ENCODE results near the gene RASGRF2. TPM values are rescaled to one million over a fixed set of nuclear protein-coding genes. Genes with fewer than 3 reads are reported as not detected.

RASGRF2 gene
- total RNA-seq, 2 experiments from 2014 or later, result 0.06 to 0.13 TPM

GRCh38 chr5:80977764-80978163, 17.6 kb downstream of the RASGRF2 start:
- no peak for DNase-seq (ENCODE audit: low spot score)
- H2AFZ ChIP-seq (ENCODE audit: low read length), result no peak overlapping the region
- H3K36me3 ChIP-seq (ENCODE audit: insufficient read depth, low read length), result no peaks in the 10 kb centered on the region
- peaks cover 3% of the 10 kb centered on the region for H3K4me1 ChIP-seq (ENCODE audit: insufficient read depth, low read length, poor library complexity, severe bottlenecking)
- no peaks in the 10 kb centered on the region for H4K20me1 ChIP-seq (ENCODE audit: insufficient read depth, low read length)
- POLR2A ChIA-PET, result no interaction called here
- BruUV-seq (replicated peaks), result no TSS peak
- intact Hi-C loops (cut with micrococcal nuclease; ENCODE audit: unreplicated experiment), result no loop called here
- TF ChIP-seq CTCF (conservative IDR thresholded peaks at IDR 0.05; ENCODE audit: low read length) (no peak), EZH2phosphoT487 (IDR thresholded peaks at IDR 0.05; ENCODE audit: borderline replicate concordance, low read depth, low read length) (no peak)
- H3K9me2 ChIP-seq (ENCODE audit: insufficient read depth, low read length), result no peaks in the 10 kb centered on the region
- CTCF ChIA-PET (ENCODE audit: unreplicated experiment), result no interaction called here
- H3K27ac ChIP-seq (ENCODE audit: low read depth, low read length, poor library complexity, severe bottlenecking), result no peak overlapping the region
- no peak overlapping the region for H3K4me2 ChIP-seq (ENCODE audit: low read length)
- H3K4me3 ChIP-seq (ENCODE audit: low read depth, low read length, poor library complexity, severe bottlenecking), result no peak overlapping the region
- H3K9me3 ChIP-seq (ENCODE audit: low read length), result no peaks in the 10 kb centered on the region
- no peaks in the 10 kb centered on the region for H3K79me2 ChIP-seq (ENCODE audit: insufficient read depth, low read depth, low read length)

- intact Hi-C loops (cut with micrococcal nuclease; ENCODE audit: unreplicated experiment), result no loop called here
- Histone ChIP-seq H3K9me2 (ENCODE audit: insufficient read depth, low read length) (no peaks in the 10 kb centered on the region), H3K4me1 (ENCODE audit: insufficient read depth, low read length, poor library complexity, severe bottlenecking) (peaks cover 3% of the 10 kb centered on the region), H3K36me3 (ENCODE audit: insufficient read depth, low read length) (no peaks in the 10 kb centered on the region), H2AFZ (ENCODE audit: low read length) (no peak overlapping the region), H4K20me1 (ENCODE audit: insufficient read depth, low read length) (no peaks in the 10 kb centered on the region), H3K27ac (ENCODE audit: low read depth, low read length, poor library complexity, severe bottlenecking) (no peak overlapping the region), H3K4me3 (ENCODE audit: low read depth, low read length, poor library complexity, severe bottlenecking) (no peak overlapping the region), H3K4me2 (ENCODE audit: low read length) (no peak overlapping the region), H3K9me3 (ENCODE audit: low read length) (no peaks in the 10 kb centered on the region), H3K79me2 (ENCODE audit: insufficient read depth, low read depth, low read length) (no peaks in the 10 kb centered on the region)
- TF ChIP-seq CTCF (conservative IDR thresholded peaks at IDR 0.05; ENCODE audit: low read length), result no peak
- TF ChIP-seq EZH2phosphoT487 (IDR thresholded peaks at IDR 0.05; ENCODE audit: borderline replicate concordance, low read depth, low read length), result no peak
- no TSS peak for BruUV-seq (replicated peaks)
- ChIA-PET POLR2A (interaction anchor here (0.6 kb wide), 1 partner anchor 772 kb away, joined by 3 read pairs; no protein-coding TSS in a partner anchor), CTCF (ENCODE audit: unreplicated experiment) (no interaction called here)
- DNase-seq (ENCODE audit: low spot score), result no peak
Observed at GRCh38 chr5:80978772-80979317, 18.7 kb downstream of the RASGRF2 start.

- Histone ChIP-seq H3K4me2 (ENCODE audit: low read length) (no peak overlapping the region), H3K4me1 (ENCODE audit: insufficient read depth, low read length, poor library complexity, severe bottlenecking) (peaks cover 3% of the 10 kb centered on the region), H3K27ac (ENCODE audit: low read depth, low read length, poor library complexity, severe bottlenecking) (no peak overlapping the region), H3K9me3 (ENCODE audit: low read length) (no peaks in the 10 kb centered on the region), H3K36me3 (ENCODE audit: insufficient read depth, low read length) (no peaks in the 10 kb centered on the region), H3K4me3 (ENCODE audit: low read depth, low read length, poor library complexity, severe bottlenecking) (no peak overlapping the region), H3K9me2 (ENCODE audit: insufficient read depth, low read length) (no peaks in the 10 kb centered on the region), H2AFZ (ENCODE audit: low read length) (no peak overlapping the region), H3K79me2 (ENCODE audit: insufficient read depth, low read depth, low read length) (no peaks in the 10 kb centered on the region), H4K20me1 (ENCODE audit: insufficient read depth, low read length) (no peaks in the 10 kb centered on the region)
- POLR2A ChIA-PET, result interaction anchor here (0.7 kb wide), 1 partner anchor 9 kb away, joined by 3 read pairs; no protein-coding TSS in a partner anchor
- intact Hi-C loops (cut with micrococcal nuclease; ENCODE audit: unreplicated experiment), result no loop called here
- BruUV-seq (replicated peaks), result no TSS peak
- TF ChIP-seq CTCF (conservative IDR thresholded peaks at IDR 0.05; ENCODE audit: low read length) (no peak), EZH2phosphoT487 (IDR thresholded peaks at IDR 0.05; ENCODE audit: borderline replicate concordance, low read depth, low read length) (no peak)
- DNase-seq (ENCODE audit: low spot score), result no peak
- CTCF ChIA-PET (ENCODE audit: unreplicated experiment), result no interaction called here
Observed at GRCh38 chr5:80982093-80982492, 21.9 kb downstream of the RASGRF2 start.
